GM15510 (cell line): ENCODE data around the gene NAB1.

Experiments
- POLR2A ChIP-seq: IDR thresholded peaks from 3 replicates; pipeline ENCODE4 v1.6.1; 2011; ENCODE audit warnings: borderline replicate concordance; ENCODE audit not compliant: insufficient read length; ENCODE audit errors: extremely low read depth

The NAB1 gene

GRCh38 chr2:190628591-190629319, 20.1 kb upstream of the NAB1 start:
- no peak for TF ChIP-seq POLR2A

- TF ChIP-seq POLR2A = no peak
Observed at GRCh38 chr2:190634381-190634780, 14.5 kb upstream of the NAB1 start.

- no peak for TF ChIP-seq POLR2A
Observed at GRCh38 chr2:190635781-190636180, 13.1 kb upstream of the NAB1 start.

DNA sequence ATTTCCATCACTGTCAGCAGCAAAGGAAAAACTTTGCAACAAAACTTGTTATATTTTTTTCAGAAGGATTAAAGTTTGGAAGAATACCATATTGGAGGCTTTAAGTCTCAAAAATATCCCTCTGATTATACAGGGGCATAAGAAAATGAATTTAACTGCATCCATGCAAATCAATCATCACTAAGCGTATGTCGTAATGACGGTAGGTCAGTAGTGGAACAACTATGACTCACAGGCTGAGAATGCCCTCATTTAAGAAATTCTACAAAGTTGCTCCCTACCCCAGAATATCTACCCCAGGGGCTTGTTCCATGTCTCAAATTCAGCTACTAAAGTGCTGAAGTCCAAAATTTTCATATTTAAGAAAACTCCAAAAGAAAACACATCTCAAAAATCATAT, 12.5 kb upstream of the NAB1 start:
- TF ChIP-seq POLR2A = no peak

- no peak for TF ChIP-seq POLR2A
Observed at GRCh38 chr2:190637281-190637734, 11.6 kb upstream of the NAB1 start.

DNA sequence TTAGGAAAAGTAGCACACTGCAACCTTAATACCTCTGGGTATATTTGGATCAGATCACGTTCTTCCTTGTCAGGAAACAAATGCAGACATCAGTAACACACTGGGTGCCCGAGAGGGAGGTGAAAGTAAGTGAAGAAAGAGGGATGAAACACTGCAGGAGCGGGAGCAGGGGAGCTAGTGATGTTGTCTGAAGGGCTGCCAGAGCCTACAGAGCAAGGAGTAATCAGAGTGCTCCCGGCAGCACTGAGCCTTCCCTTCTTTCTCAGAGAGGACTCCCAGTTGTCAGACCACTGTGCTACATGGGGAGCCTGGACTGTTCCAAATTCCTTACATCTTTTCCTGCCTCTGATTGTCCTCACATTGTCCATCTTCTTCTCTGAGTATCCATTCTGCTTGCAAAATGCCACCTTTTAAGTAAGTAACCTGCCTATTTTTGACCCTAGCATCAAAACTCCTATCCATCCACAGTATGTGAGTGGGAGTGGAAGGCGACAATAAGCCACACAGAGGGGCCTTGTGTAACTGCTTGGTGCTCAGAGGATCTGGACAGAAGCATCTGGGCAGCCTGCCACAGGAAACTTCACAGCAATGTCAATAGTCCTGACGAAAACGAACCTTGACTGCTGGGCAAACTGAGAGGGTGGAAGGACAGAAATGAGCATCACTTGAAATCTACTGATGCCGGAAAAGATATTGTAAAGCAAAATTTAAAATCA, 10.8 kb upstream of the NAB1 start:
- no peak for TF ChIP-seq POLR2A

DNA sequence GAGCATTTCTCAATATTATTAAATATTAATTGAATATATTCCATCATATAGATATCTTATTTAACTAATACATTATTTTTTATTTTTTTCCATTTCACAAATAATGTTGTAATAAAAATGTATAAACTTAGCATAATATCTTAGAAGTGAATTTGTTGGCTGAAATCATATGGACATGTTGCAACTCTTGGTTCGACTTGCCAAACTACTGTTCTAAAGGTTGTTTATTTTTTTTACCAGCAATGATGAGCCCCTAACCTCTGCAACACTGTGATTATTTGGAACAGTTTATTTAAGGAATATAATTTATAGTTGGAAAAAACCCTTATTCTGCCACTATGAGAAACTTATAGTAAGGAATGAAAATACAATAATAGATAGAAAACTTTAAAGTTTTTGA, 8.8 kb upstream of the NAB1 start:
- TF ChIP-seq POLR2A = no peak

- TF ChIP-seq POLR2A = no peak
Observed at GRCh38 chr2:190641469-190641868, 7.4 kb upstream of the NAB1 start.

DNA sequence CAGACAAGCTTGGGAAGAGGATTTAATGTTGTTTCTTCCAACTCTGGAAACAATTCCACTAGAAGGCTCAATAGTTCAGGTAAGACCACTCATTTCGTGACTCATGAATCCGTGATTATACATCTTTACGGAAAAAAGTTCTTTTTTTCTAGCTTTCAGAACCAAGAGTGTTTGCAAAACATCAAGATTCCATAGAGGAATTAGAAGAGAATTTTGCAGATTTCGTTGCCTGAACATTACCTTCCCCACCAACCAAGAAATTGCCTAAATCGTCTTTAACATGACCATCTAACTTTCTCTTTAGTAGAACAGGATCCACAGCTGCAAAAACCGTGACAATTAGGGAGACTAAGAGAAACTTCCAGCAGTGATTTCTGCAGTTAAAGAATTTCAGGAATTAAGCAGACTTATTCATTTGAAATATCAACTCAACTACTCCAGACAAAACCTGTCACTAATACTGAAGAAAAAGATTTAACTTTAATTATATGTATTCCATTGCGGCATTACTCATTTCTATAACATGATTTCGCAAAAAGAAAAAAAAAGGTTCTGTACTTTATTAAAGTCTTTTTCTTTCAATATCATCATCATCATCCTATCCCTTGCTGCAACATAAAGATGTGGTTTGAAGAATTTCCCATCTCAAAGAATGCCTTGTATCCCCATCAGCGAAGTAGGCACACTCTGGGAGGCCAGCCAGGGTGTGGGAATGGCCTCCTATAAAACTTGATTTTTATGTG, 1.9 kb upstream of the NAB1 start:
- no peak for TF ChIP-seq POLR2A

- peak; percentile 47 for TF ChIP-seq POLR2A
Observed at GRCh38 chr2:190648289-190649034, 421 bp upstream of the NAB1 start.

DNA sequence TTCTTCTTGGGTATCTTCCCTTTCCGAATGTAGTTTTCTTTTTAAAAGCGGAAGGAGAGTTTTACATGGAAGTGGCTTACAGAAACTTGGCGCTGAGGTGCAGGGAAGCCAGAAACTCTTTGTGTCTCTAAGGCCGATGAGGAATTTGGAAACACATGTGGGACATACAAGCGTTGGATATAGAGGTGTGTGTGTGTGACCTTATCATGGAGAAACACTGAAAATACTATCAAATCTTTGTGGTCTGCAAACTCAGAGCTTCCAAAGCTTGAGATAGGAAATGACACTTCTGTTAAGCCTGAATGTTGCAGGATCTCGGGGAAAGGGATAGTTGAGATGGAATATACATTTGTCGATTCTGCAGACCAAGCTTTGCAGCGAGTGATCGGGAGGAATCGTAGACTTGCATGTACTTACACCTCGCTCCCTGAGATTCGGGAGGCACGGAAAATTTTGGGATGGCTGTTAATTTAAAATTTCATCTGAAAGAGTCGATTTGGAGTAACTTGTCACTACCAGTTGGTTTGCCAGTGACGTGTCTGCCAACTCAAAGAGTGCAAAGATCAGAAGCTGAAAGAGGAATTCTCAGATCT, 1.0 kb downstream of the NAB1 start:
- no peak for TF ChIP-seq POLR2A

GRCh38 chr2:190651413-190651812, 2.5 kb downstream of the NAB1 start:
- no peak for TF ChIP-seq POLR2A

DNA sequence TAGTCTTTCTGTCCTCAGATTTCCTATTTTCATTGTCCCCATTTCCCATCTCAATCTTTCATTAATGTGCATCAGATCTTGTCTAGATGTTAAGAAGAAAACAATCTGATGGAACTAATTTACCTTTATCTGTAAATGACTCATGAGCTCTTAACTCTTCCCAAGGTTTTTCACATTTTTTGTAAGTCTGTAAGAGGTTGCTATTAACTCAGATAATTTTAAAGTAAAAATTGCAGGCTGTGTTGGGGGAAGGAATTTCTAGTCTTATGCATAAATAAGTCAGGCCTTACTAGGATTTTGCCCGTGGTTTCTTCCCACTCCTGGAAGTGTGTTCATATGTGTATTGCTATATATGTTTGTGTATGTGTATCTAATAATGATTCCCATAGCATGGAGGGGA, 4.3 kb downstream of the NAB1 start:
- TF ChIP-seq POLR2A = no peak

GRCh38 chr2:190653931-190654330, 5.0 kb downstream of the NAB1 start:
- TF ChIP-seq POLR2A = no peak
